Measurements from ENCODE around the gene CIAO2A. TPM values are rescaled to one million over a fixed set of nuclear protein-coding genes. Genes with fewer than 3 reads are reported as not detected.
A peak's percentile ranks its signal among the peaks of the same experiment; 100 is the strongest.
"Not testable (repeated sequence)": the region's sequence is repeated elsewhere in the genome, so short reads cannot be mapped to it uniquely, and the experiment has no call there.

CIAO2A gene
- total RNA-seq, 3 donors from 2014 or later (not counting 1 experiment from before 2014, with no cell fraction given) = 20.2 to 23.9 (median 22.9) TPM

- Histone ChIP-seq H3K4me1 (ENCODE audit: control insufficient read depth, insufficient read depth, low read length) (peaks cover 29% of the 10 kb centered on the region), H3K9me3 (ENCODE audit: control insufficient read depth, insufficient read depth, low read length) (no peaks in the 10 kb centered on the region), H3K27me3 (ENCODE audit: control insufficient read depth, insufficient read depth, low read length) (no peaks in the 10 kb centered on the region), H3K4me3 (ENCODE audit: low read length) (no peak overlapping the region), H3K27ac (ENCODE audit: low read length) (peak overlapping the region; percentile 77), H3K36me3 (ENCODE audit: control insufficient read depth, insufficient read depth, low read length) (peaks cover 16% of the 10 kb centered on the region)
- H3K27ac Mint-ChIP-seq = peak overlapping the region in 1 of 2 donors; percentile 52
- H3K27me3 Mint-ChIP-seq (ENCODE audit: low read depth in 2 of 2) = no peaks in the 10 kb centered on the region
- no peaks in the 10 kb centered on the region for H3K9me3 Mint-ChIP-seq
- no peak overlapping the region for H3K4me3 Mint-ChIP-seq
- H3K36me3 Mint-ChIP-seq = no peaks in the 10 kb centered on the region
- no peak for ATAC-seq
- intact Hi-C loops (cut with micrococcal nuclease) = loop anchor here (5.0 to 10.0 kb wide), 2 partner anchors 592 to 895 kb away; no protein-coding TSS in a partner anchor
- no peak for DNase-seq
- no peak for TF ChIP-seq CTCF (IDR thresholded peaks at IDR 0.05)
- H3K4me1 Mint-ChIP-seq = peaks cover 29 to 35% of the 10 kb centered on the region in 2 donors
- WGBS (ENCODE audit: insufficient coverage) = 83% methylated on average over 12 of the region's 12 CpGs
Observed at GRCh38 chr15:64089543-64090280, 3.9 kb downstream of the CIAO2A start.

DNA sequence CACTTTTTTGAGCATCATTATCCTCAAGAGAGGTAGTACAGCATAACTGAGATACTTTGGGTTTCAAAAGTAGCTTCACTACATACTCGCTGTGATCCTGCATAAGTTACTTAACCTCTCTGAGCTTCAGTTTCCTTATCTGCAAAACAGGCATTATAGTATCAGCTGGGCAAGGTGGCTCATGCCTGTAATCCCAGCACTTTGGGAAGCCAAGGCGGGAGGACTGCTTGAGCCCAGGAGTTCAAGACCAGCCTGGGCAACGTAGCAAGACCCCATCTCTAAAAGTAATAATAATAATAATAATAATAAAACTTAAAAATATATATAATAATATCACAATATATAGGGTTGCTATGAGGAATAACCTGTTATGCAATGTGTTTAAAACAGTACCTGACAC, 10.9 kb downstream of the CIAO2A start:
- WGBS (ENCODE audit: insufficient coverage) = 100% methylated on average over 2 of the region's 3 CpGs
- no peaks in the 10 kb centered on the region for H3K9me3 Mint-ChIP-seq
- peaks cover 18% of the 10 kb centered on the region for H3K36me3 ChIP-seq (ENCODE audit: control insufficient read depth, insufficient read depth, low read length)
- no peak overlapping the region for H3K27ac ChIP-seq (ENCODE audit: low read length)
- H3K27me3 ChIP-seq (ENCODE audit: control insufficient read depth, insufficient read depth, low read length) = no peaks in the 10 kb centered on the region
- no peak overlapping the region for H3K4me3 ChIP-seq (ENCODE audit: low read length)
- no peak overlapping the region for H3K4me3 Mint-ChIP-seq
- intact Hi-C loops (cut with micrococcal nuclease) = no loop called here
- DNase-seq = no peak
- no peaks in the 10 kb centered on the region for H3K36me3 Mint-ChIP-seq
- no peak overlapping the region for H3K27ac Mint-ChIP-seq
- H3K4me1 ChIP-seq (ENCODE audit: control insufficient read depth, insufficient read depth, low read length) = no peaks in the 10 kb centered on the region
- no peaks in the 10 kb centered on the region for H3K9me3 ChIP-seq (ENCODE audit: control insufficient read depth, insufficient read depth, low read length)
- ATAC-seq = no peak
- H3K4me1 Mint-ChIP-seq = peaks cover 0 to 4% of the 10 kb centered on the region in 2 donors
- TF ChIP-seq CTCF (IDR thresholded peaks at IDR 0.05) = no peak
- H3K27me3 Mint-ChIP-seq (ENCODE audit: low read depth in 2 of 2) = no peaks in the 10 kb centered on the region

- H3K9me3 Mint-ChIP-seq, H3K27ac Mint-ChIP-seq, H3K4me1 Mint-ChIP-seq: not testable (repeated sequence)
Observed at GRCh38 chr15:64073496-64073895, 20.1 kb downstream of the CIAO2A start.

GRCh38 chr15:64072812-64073211, 20.8 kb downstream of the CIAO2A start:
- no peak for DNase-seq
- no peak overlapping the region for H3K27ac Mint-ChIP-seq
- 97% methylated on average over 2 of the region's 2 CpGs for WGBS (ENCODE audit: insufficient coverage)
- H3K27me3 ChIP-seq (ENCODE audit: control insufficient read depth, insufficient read depth, low read length) = no peaks in the 10 kb centered on the region
- no peak overlapping the region for H3K4me3 Mint-ChIP-seq
- intact Hi-C loops (cut with micrococcal nuclease) = no loop called here
- H3K27ac ChIP-seq (ENCODE audit: low read length) = no peak overlapping the region
- TF ChIP-seq CTCF (IDR thresholded peaks at IDR 0.05) = no peak
- H3K27me3 Mint-ChIP-seq (ENCODE audit: low read depth in 2 of 2) = no peaks in the 10 kb centered on the region
- H3K36me3 ChIP-seq (ENCODE audit: control insufficient read depth, insufficient read depth, low read length) = peaks cover 26% of the 10 kb centered on the region
- no peak overlapping the region for H3K4me3 ChIP-seq (ENCODE audit: low read length)
- H3K9me3 Mint-ChIP-seq = no peaks in the 10 kb centered on the region
- ATAC-seq = no peak
- peaks cover under 1% of the 10 kb centered on the region for H3K4me1 ChIP-seq (ENCODE audit: control insufficient read depth, insufficient read depth, low read length)
- no peaks in the 10 kb centered on the region for H3K9me3 ChIP-seq (ENCODE audit: control insufficient read depth, insufficient read depth, low read length)
- H3K4me1 Mint-ChIP-seq = peaks cover 5 to 10% of the 10 kb centered on the region in 2 donors
- no peaks in the 10 kb centered on the region for H3K36me3 Mint-ChIP-seq

More at GRCh38 chr15:64073496-64073895, 20.1 kb downstream of the CIAO2A start:
- H3K4me3 Mint-ChIP-seq; H3K27me3 ChIP-seq (ENCODE audit: control insufficient read depth, insufficient read depth, low read length); H3K4me1 ChIP-seq (ENCODE audit: control insufficient read depth, insufficient read depth, low read length); H3K27me3 Mint-ChIP-seq (ENCODE audit: low read depth in 2 of 2); H3K36me3 Mint-ChIP-seq; ATAC-seq; H3K4me3 ChIP-seq (ENCODE audit: low read length); H3K27ac ChIP-seq (ENCODE audit: low read length); DNase-seq; H3K9me3 ChIP-seq (ENCODE audit: control insufficient read depth, insufficient read depth, low read length); intact Hi-C loops (cut with micrococcal nuclease): not testable (repeated sequence)
- WGBS (ENCODE audit: insufficient coverage) = 96% methylated on average over 2 of the region's 2 CpGs
- peaks cover 26% of the 10 kb centered on the region for H3K36me3 ChIP-seq (ENCODE audit: control insufficient read depth, insufficient read depth, low read length)

All from natural killer cell (primary cell).